GM12891 (cell line): ENCODE measurements around the gene GOLPH3L.

ENCODE experiments used
- PAX5 ChIP-seq: IDR thresholded peaks from 2 replicates; pipeline ENCODE4 v1.6.1; 2011; ENCODE audit warnings: low read length, moderate library complexity, mild to moderate bottlenecking; ENCODE audit not compliant: insufficient read depth, severe bottlenecking
- POLR2A ChIP-seq: IDR thresholded peaks from 2 replicates; pipeline ENCODE4 v1.6.1; 2011; ENCODE audit warnings: low read depth, low read length, control low read depth
- POLR2AphosphoS5 ChIP-seq: IDR thresholded peaks from 2 replicates; pipeline ENCODE4 v1.6.1; 2011; ENCODE audit warnings: low read depth, low read length, control low read depth
- POU2F2 ChIP-seq: IDR thresholded peaks from 2 replicates; pipeline ENCODE4 v1.6.1; 2011; ENCODE audit warnings: low read depth, mild to moderate bottlenecking, control low read depth, low read length, moderate library complexity
- SPI1 ChIP-seq: IDR thresholded peaks from 2 replicates; pipeline ENCODE4 v1.6.1; 2011; ENCODE audit warnings: low read depth, low read length, control low read depth
- TAF1 ChIP-seq: IDR thresholded peaks from 2 replicates; pipeline ENCODE4 v1.6.1; 2011; ENCODE audit warnings: low read depth, low read length, control low read depth

DNA sequence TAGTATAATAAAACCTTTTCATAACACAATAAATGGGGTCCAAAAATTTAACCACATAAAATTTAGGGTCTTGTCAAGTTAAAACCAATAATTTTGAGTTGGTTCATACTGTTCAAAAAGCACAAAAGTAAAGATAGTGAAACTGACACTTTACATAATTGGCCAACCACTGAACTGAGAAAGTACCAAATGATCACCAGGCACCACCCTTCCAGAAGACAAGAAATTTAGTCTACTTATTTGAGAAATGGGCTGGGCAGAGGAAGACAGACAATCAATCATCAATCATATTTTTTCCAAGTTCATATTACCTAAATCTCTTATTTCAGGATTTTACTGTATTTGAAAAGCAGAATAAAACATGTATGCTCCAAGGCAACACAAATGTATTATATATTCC lies 6.5 kb upstream of the GOLPH3L start:
- TF ChIP-seq POLR2AphosphoS5, result no peak
- TF ChIP-seq POLR2A, result no peak
- no peak for TF ChIP-seq POU2F2
- TF ChIP-seq SPI1, result no peak
- TF ChIP-seq TAF1, result no peak
- TF ChIP-seq PAX5, result no peak
